Upper lobe of right lung (tissue), 1 donor: ENCODE results near the gene MSH3. TPM values are rescaled to one million over a fixed set of nuclear protein-coding genes. Genes with fewer than 3 reads are reported as not detected.
A peak's percentile ranks its signal among the peaks of the same experiment; 100 is the strongest.

ENCODE experiments used
- ATAC-seq: fragments of 200-7000 bp; cut with Tn5 transposase; one replicate; pipeline ENCODE4 v1.9.1; 2020; ENCODE audit warnings: mild to moderate bottlenecking, moderate library complexity
- DNase-seq: peaks from one replicate; pipeline ENCODE4 v3.0.0-alpha.2; 2020
- H3K27ac ChIP-seq: fragments of 200-600 bp; one replicate; pipeline ENCODE4 v1.8.0; 2022
- H3K27me3 ChIP-seq: fragments of 200-600 bp; one replicate; pipeline ENCODE4 v1.8.0; 2022; ENCODE audit warnings: mild to moderate bottlenecking
- H3K36me3 ChIP-seq: fragments of 200-600 bp; one replicate; pipeline ENCODE4 v1.8.0; 2022
- H3K4me1 ChIP-seq: fragments of 200-600 bp; one replicate; pipeline ENCODE4 v1.8.0; 2022
- H3K4me3 ChIP-seq: fragments of 200-600 bp; one replicate; pipeline ENCODE4 v1.8.0; 2022; ENCODE audit warnings: mild to moderate bottlenecking
- H3K9me3 ChIP-seq: fragments of 200-600 bp; one replicate; pipeline ENCODE4 v1.8.0; 2022
- CTCF ChIP-seq: fragments of 200-600 bp; IDR thresholded peaks from one replicate; pipeline ENCODE4 v1.8.0; 2022; ENCODE audit warnings: antibody characterized with exemption
- intact Hi-C: fragments of 100-400 bp; cut with DNase I; formaldehyde crosslinking; loops from one replicate; pipeline ENCODE4 v1.11.0; 2022
- total RNA-seq: library from RNA; stranded (reverse); fragmentation: NEBNext Ultra II Directional; extraction: Animal tissue kit (Norgen Biotek cat#: 25700); gene quantifications from one replicate; pipeline ENCODE4 v1.2.1, GENCODE V29; 2021
- donor health status: DM: no; HTN: yes; CAD: no; lungs with severe emphysema.

The MSH3 gene
- total RNA-seq, 1 donor from 2014 or later: 13.7 TPM

- ATAC-seq (peak; percentile 71), DNase-seq (no peak)
- no peaks in the 10 kb centered on the region for H3K9me3 ChIP-seq
- H3K4me3 ChIP-seq: no peak overlapping the region
- no peaks in the 10 kb centered on the region for H3K36me3 ChIP-seq
- H3K4me1 ChIP-seq: peaks cover 4% of the 10 kb centered on the region
- no peaks in the 10 kb centered on the region for H3K27me3 ChIP-seq
- intact Hi-C loops: no loop called here
- TF ChIP-seq CTCF: no peak
- H3K27ac ChIP-seq: peak overlapping the region; percentile 2
Observed at GRCh38 chr5:80755626-80756025, 101.2 kb downstream of the MSH3 start.

GRCh38 chr5:80756292-80756691 is 101.8 kb downstream of the MSH3 start:
- H3K27me3 ChIP-seq: no peaks in the 10 kb centered on the region
- TF ChIP-seq CTCF: no peak
- H3K27ac ChIP-seq: peak overlapping the region; percentile 9
- DNase-seq (no peak), ATAC-seq (no peak)
- H3K4me3 ChIP-seq: no peak overlapping the region
- intact Hi-C loops: no loop called here
- peaks cover 4% of the 10 kb centered on the region for H3K4me1 ChIP-seq
- H3K9me3 ChIP-seq: no peaks in the 10 kb centered on the region
- H3K36me3 ChIP-seq: no peaks in the 10 kb centered on the region

GRCh38 chr5:80757290-80757689 is 102.8 kb downstream of the MSH3 start:
- Histone ChIP-seq H3K27me3 (no peaks in the 10 kb centered on the region), H3K9me3 (no peaks in the 10 kb centered on the region), H3K27ac (no peak overlapping the region), H3K4me3 (no peak overlapping the region), H3K36me3 (no peaks in the 10 kb centered on the region), H3K4me1 (peaks cover 4% of the 10 kb centered on the region)
- intact Hi-C loops: no loop called here
- ATAC-seq: no peak
- no peak for DNase-seq
- TF ChIP-seq CTCF: no peak

GRCh38 chr5:80759866-80760577 is 105.6 kb downstream of the MSH3 start:
- Histone ChIP-seq H3K4me3 (no peak overlapping the region), H3K36me3 (no peaks in the 10 kb centered on the region), H3K27me3 (no peaks in the 10 kb centered on the region), H3K4me1 (no peaks in the 10 kb centered on the region), H3K9me3 (no peaks in the 10 kb centered on the region), H3K27ac (no peak overlapping the region)
- DNase-seq (no peak), ATAC-seq (no peak)
- intact Hi-C loops: no loop called here
- TF ChIP-seq CTCF: no peak

- H3K4me3 ChIP-seq: no peak overlapping the region
- intact Hi-C loops: no loop called here
- H3K4me1 ChIP-seq: no peaks in the 10 kb centered on the region
- no peaks in the 10 kb centered on the region for H3K9me3 ChIP-seq
- H3K27ac ChIP-seq: no peak overlapping the region
- DNase-seq: no peak
- TF ChIP-seq CTCF: no peak
- ATAC-seq: no peak
- no peaks in the 10 kb centered on the region for H3K27me3 ChIP-seq
- no peaks in the 10 kb centered on the region for H3K36me3 ChIP-seq
Observed at GRCh38 chr5:80760680-80761079, 106.2 kb downstream of the MSH3 start.

GRCh38 chr5:80761176-80761575 is 106.7 kb downstream of the MSH3 start:
- ATAC-seq (peak; percentile 29), DNase-seq (no peak)
- Histone ChIP-seq H3K9me3 (no peaks in the 10 kb centered on the region), H3K27me3 (no peaks in the 10 kb centered on the region), H3K4me1 (no peaks in the 10 kb centered on the region), H3K27ac (no peak overlapping the region), H3K4me3 (no peak overlapping the region), H3K36me3 (no peaks in the 10 kb centered on the region)
- no peak for TF ChIP-seq CTCF
- intact Hi-C loops: no loop called here
